T-helper 2 cell treated with Interferon-gamma antibody and Interleukin-4, amounts not matched to agents 100 ng/mL and 5 ng/mL, for 36 hours (primary cell): ENCODE results near the gene GLIPR1L1. TPM values are rescaled to one million over a fixed set of nuclear protein-coding genes. Genes with fewer than 3 reads are reported as not detected.
"Not testable (repeated sequence)": the region's sequence is repeated elsewhere in the genome, so short reads cannot be mapped to it uniquely, and the experiment has no call there.

Source experiments
- intact Hi-C: fragments of 100-400 bp; cut with micrococcal nuclease; formaldehyde crosslinking; loops from one replicate; pipeline ENCODE4 v1.15.1; 2023
- total RNA-seq: library from RNA; stranded (reverse); gene quantifications from 2 replicates; pipeline ENCODE4 v1.2.3, GENCODE V29; 2022

GLIPR1L1 gene
- not detected in 2 replicates for total RNA-seq

- intact Hi-C loops: loop anchor here (1.0 to 10.0 kb wide), 7 partner anchors 57 to 1730 kb away; partner anchors contain the start of genes E2F7, GLIPR1L2, KRR1 and PHLDA1
Observed at GRCh38 chr12:75334384-75335030, at the start of gene GLIPR1L1. TSS of gene GLIPR1L1 (plus strand) at chr12:75334670. CDS start at chr12:75334729, 59 bp downstream.

- intact Hi-C loops: no loop called here
Observed at GRCh38 chr12:75288860-75289259, 45.6 kb upstream of the GLIPR1L1 start.

GRCh38 chr12:75289753-75290152, 44.7 kb upstream of the GLIPR1L1 start:
- intact Hi-C loops: loop anchor here (1.0 kb wide), 1 partner anchor 600 kb away; no protein-coding TSS in a partner anchor

GRCh38 chr12:75291014-75291413, 43.5 kb upstream of the GLIPR1L1 start:
- intact Hi-C loops: no loop called here

- intact Hi-C loops: no loop called here
Observed at GRCh38 chr12:75294336-75294735, 40.1 kb upstream of the GLIPR1L1 start.

GRCh38 chr12:75294797-75295196, 39.7 kb upstream of the GLIPR1L1 start:
- intact Hi-C loops: no loop called here

- intact Hi-C loops: no loop called here
Observed at GRCh38 chr12:75302225-75302624, 32.2 kb upstream of the GLIPR1L1 start.

GRCh38 chr12:75302781-75303180, 31.7 kb upstream of the GLIPR1L1 start:
- intact Hi-C loops: no loop called here

- intact Hi-C loops: no loop called here
Observed at GRCh38 chr12:75305412-75306332, 28.8 kb upstream of the GLIPR1L1 start.

GRCh38 chr12:75308279-75308678, 26.2 kb upstream of the GLIPR1L1 start:
- intact Hi-C loops: no loop called here

- intact Hi-C loops: no loop called here
Observed at GRCh38 chr12:75311369-75311768, 23.1 kb upstream of the GLIPR1L1 start.

GRCh38 chr12:75315518-75315917, 19.0 kb upstream of the GLIPR1L1 start:
- intact Hi-C loops: no loop called here

- intact Hi-C loops: no loop called here
Observed at GRCh38 chr12:75317784-75318183, 16.7 kb upstream of the GLIPR1L1 start.

GRCh38 chr12:75322464-75322863, 12.0 kb upstream of the GLIPR1L1 start:
- intact Hi-C loops: no loop called here

GRCh38 chr12:75323663-75324062, 10.8 kb upstream of the GLIPR1L1 start:
- intact Hi-C loops: no loop called here

GRCh38 chr12:75327642-75328041, 6.8 kb upstream of the GLIPR1L1 start:
- intact Hi-C loops: no loop called here

GRCh38 chr12:75329918-75330826, 4.3 kb upstream of the GLIPR1L1 start, which contains the start of gene CAPS2:
TSS of gene CAPS2 (minus strand) at chr12:75330324. CDS start at chr12:75326498, 3,826 bp downstream.
- intact Hi-C loops: loop anchor here (5.0 to 10.0 kb wide), 3 partner anchors 702 to 1735 kb away; partner anchors contain the start of genes E2F7 and PHLDA1

- intact Hi-C loops: loop anchor here (2.0 to 10.0 kb wide), 3 partner anchors 47 to 1727 kb away; partner anchors contain the start of gene E2F7
Observed at GRCh38 chr12:75337905-75338304, 3.4 kb downstream of the GLIPR1L1 start.

- intact Hi-C loops: no loop called here
Observed at GRCh38 chr12:75341873-75342272, 7.4 kb downstream of the GLIPR1L1 start.

GRCh38 chr12:75345531-75345930, 11.1 kb downstream of the GLIPR1L1 start:
- intact Hi-C loops: no loop called here

- intact Hi-C loops: not testable (repeated sequence)
Observed at GRCh38 chr12:75346215-75346614, 11.7 kb downstream of the GLIPR1L1 start.
